GM19438 (cell line): ENCODE results near the gene PCCA.

ENCODE experiments used
- ATAC-seq: cut with Tn5 transposase; IDR thresholded peaks from one replicate; pipeline ENCODE4 v1.9.1; 2021; ENCODE audit warnings: low read depth; ENCODE audit not compliant: unreplicated experiment

The PCCA gene

GRCh38 chr13:100395698-100396373, 306.9 kb downstream of the PCCA start:
- ATAC-seq: no peak

- no peak for ATAC-seq
These were observed 307.9 kb downstream of the PCCA start for GRCh38 chr13:100396776-100397175.

GRCh38 chr13:100397627-100398026, 308.7 kb downstream of the PCCA start:
- no peak for ATAC-seq

- ATAC-seq: no peak
These were observed 309.5 kb downstream of the PCCA start for GRCh38 chr13:100398360-100398759.

GRCh38 chr13:100399455-100399854, 310.6 kb downstream of the PCCA start:
- no peak for ATAC-seq

GRCh38 chr13:100403675-100404074, 314.8 kb downstream of the PCCA start:
- no peak for ATAC-seq

GRCh38 chr13:100409132-100409531, 320.2 kb downstream of the PCCA start:
- no peak for ATAC-seq

- ATAC-seq: no peak
These were observed 334.5 kb downstream of the PCCA start for GRCh38 chr13:100423375-100423774.

- no peak for ATAC-seq
These were observed 340.1 kb downstream of the PCCA start for GRCh38 chr13:100428986-100429385.

GRCh38 chr13:100432611-100433010, 343.7 kb downstream of the PCCA start:
- no peak for ATAC-seq

GRCh38 chr13:100433475-100433874, 344.6 kb downstream of the PCCA start:
- peak; percentile 32 for ATAC-seq

GRCh38 chr13:100434010-100434763, 345.3 kb downstream of the PCCA start:
- ATAC-seq: peak; percentile 96

GRCh38 chr13:100436099-100436498, 347.2 kb downstream of the PCCA start:
- ATAC-seq: no peak

- no peak for ATAC-seq
These were observed 349.3 kb downstream of the PCCA start for GRCh38 chr13:100438059-100438788.

GRCh38 chr13:100439247-100439970, 350.5 kb downstream of the PCCA start:
- no peak for ATAC-seq

GRCh38 chr13:100440751-100441425, 352.0 kb downstream of the PCCA start:
- ATAC-seq: no peak

GRCh38 chr13:100442095-100442832, 353.4 kb downstream of the PCCA start:
- ATAC-seq: no peak

- ATAC-seq: no peak
These were observed 354.5 kb downstream of the PCCA start for GRCh38 chr13:100443278-100443997.

GRCh38 chr13:100443998-100444328, 355.1 kb downstream of the PCCA start:
- no peak for ATAC-seq
